Adrenal gland (tissue), 5 donors: ENCODE data around the gene TWF1.

Source experiments
- POLR2A ChIP-seq, 2 donors: fragments of 450-650 bp; IDR thresholded peaks; one replicate each; pipeline ENCODE4 v1.6.1; 2017; ENCODE audit warnings: antibody characterized with exemption in 2 of 2, mild to moderate bottlenecking in 2 of 2, moderate library complexity in 1 of 2
- TF ChIP-seq, protein P1 (sequence below), 6 experiments: fragments of 450-650 bp in 4 of 6; fragments of 200-600 bp in 2 of 6; sonication (generic) in 1 of 6; IDR thresholded peaks; 1 replicate in 5 of 6; 2 replicates in 1 of 6; pipeline versions ENCODE4 v1.5.1 to v1.8.0; 2016 to 2021; ENCODE audit warnings: antibody characterized with exemption in 6 of 6, mild to moderate bottlenecking in 2 of 6, moderate library complexity in 1 of 6
- donor health status: DM: no; HTN: no; CAD: no.

DNA sequence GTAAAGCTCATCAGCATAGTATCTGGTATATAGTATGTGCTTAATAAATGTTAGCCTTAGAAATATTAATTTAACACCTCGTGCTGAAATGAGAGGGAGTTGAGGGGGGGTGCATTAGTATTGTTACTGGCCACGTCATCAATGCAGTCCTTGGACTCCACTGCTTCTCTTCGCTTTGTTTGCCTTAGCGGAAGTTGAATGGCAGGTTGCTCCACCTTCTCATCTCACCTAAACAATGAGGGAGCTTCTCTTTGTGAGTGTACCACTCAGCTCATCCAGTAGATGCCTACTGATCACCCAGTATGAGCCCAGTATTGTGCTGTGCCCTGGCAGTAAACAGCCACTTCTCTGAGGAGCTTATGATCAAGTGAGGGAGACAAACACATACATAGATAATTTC is 34.2 kb upstream of the TWF1 start:
- TF ChIP-seq, protein P1, sequence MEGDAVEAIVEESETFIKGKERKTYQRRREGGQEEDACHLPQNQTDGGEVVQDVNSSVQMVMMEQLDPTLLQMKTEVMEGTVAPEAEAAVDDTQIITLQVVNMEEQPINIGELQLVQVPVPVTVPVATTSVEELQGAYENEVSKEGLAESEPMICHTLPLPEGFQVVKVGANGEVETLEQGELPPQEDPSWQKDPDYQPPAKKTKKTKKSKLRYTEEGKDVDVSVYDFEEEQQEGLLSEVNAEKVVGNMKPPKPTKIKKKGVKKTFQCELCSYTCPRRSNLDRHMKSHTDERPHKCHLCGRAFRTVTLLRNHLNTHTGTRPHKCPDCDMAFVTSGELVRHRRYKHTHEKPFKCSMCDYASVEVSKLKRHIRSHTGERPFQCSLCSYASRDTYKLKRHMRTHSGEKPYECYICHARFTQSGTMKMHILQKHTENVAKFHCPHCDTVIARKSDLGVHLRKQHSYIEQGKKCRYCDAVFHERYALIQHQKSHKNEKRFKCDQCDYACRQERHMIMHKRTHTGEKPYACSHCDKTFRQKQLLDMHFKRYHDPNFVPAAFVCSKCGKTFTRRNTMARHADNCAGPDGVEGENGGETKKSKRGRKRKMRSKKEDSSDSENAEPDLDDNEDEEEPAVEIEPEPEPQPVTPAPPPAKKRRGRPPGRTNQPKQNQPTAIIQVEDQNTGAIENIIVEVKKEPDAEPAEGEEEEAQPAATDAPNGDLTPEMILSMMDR (IDR thresholded peaks at IDR 0.05): no peak
- no peak for TF ChIP-seq POLR2A (IDR thresholded peaks at IDR 0.05)
